CD14-positive monocyte (primary cell): Measurements from ENCODE around the gene ZC3H11A. TPM values are rescaled to one million over a fixed set of nuclear protein-coding genes. Genes with fewer than 3 reads are reported as not detected.

Experiments used
- DNase-seq, 3 donors: peaks; one replicate each; pipeline ENCODE4 v3.0.0-alpha.2; 2011 to 2022
- H2AFZ ChIP-seq: 2 replicates; pipeline ENCODE4 v1.6.0; 2012; ENCODE audit warnings: mild to moderate bottlenecking, low read depth, low read length, inconsistent platforms; ENCODE audit not compliant: insufficient read depth, poor library complexity, severe bottlenecking
- H3K27ac ChIP-seq, 2 donors: 1 replicate in 1 of 2; 2 replicates in 1 of 2; pipeline ENCODE4 v1.5.1; 2012 to 2013; ENCODE audit warnings: low read length in 2 of 2, control low read depth in 1 of 2, inconsistent platforms in 1 of 2, low read depth in 1 of 2, mild to moderate bottlenecking in 1 of 2
- H3K27me3 ChIP-seq, 2 donors: one replicate each; pipeline versions ENCODE4 v1.6.0 to v1.6.1; 2011 to 2013; ENCODE audit warnings: low read length in 2 of 2; ENCODE audit not compliant: control insufficient read depth in 2 of 2, insufficient read depth in 2 of 2
- H3K36me3 ChIP-seq, 2 donors: replicated peaks in 1 of 2; 1 replicate in 1 of 2; 2 replicates in 1 of 2; pipeline versions ENCODE4 v1.5.1 to v1.6.1; 2012 to 2013; ENCODE audit warnings: low read length in 2 of 2, control low read depth in 1 of 2, inconsistent platforms in 1 of 2, mild to moderate bottlenecking in 1 of 2; ENCODE audit not compliant: insufficient read depth in 2 of 2, control insufficient read depth in 1 of 2
- H3K4me1 ChIP-seq, 2 donors: 1 replicate in 1 of 2; 2 replicates in 1 of 2; pipeline versions ENCODE4 v1.5.1 to v1.6.1; 2012 to 2013; ENCODE audit warnings: low read length in 2 of 2, control low read depth in 1 of 2, inconsistent platforms in 1 of 2, mild to moderate bottlenecking in 1 of 2, moderate library complexity in 1 of 2; ENCODE audit not compliant: insufficient read depth in 2 of 2, control insufficient read depth in 1 of 2
- H3K4me2 ChIP-seq: replicated peaks from 2 replicates; pipeline ENCODE3; 2012; ENCODE audit warnings: low read length, moderate library complexity, mild to moderate bottlenecking; ENCODE audit not compliant: poor library complexity, severe bottlenecking; ENCODE audit errors: extremely low read depth
- H3K4me3 ChIP-seq, 3 experiments: fragments of 200-600 bp in 1 of 3; sonication (generic) in 1 of 3; replicated peaks in 1 of 3; 1 replicate in 2 of 3; 2 replicates in 1 of 3; pipeline ENCODE4 v1.5.1; 2011 to 2013; ENCODE audit warnings: low read length in 3 of 3, mild to moderate bottlenecking in 3 of 3, control low read depth in 2 of 3, low read depth in 2 of 3, inconsistent platforms in 1 of 3, moderate library complexity in 1 of 3
- H3K79me2 ChIP-seq: 2 replicates; pipeline ENCODE4 v1.6.0; 2012; ENCODE audit warnings: mild to moderate bottlenecking, control low read depth, inconsistent platforms, low read length, moderate library complexity; ENCODE audit not compliant: insufficient read depth
- H3K9ac ChIP-seq: 2 replicates; pipeline ENCODE4 v1.6.0; 2017; ENCODE audit warnings: low read length, mild to moderate bottlenecking; ENCODE audit not compliant: insufficient read depth, poor library complexity, severe bottlenecking
- H3K9me3 ChIP-seq, 2 donors: replicated peaks in 1 of 2; 1 replicate in 1 of 2; 2 replicates in 1 of 2; pipeline versions ENCODE4 v1.5.1 to v1.6.1; 2012 to 2013; ENCODE audit warnings: low read length in 2 of 2, control low read depth in 1 of 2; ENCODE audit not compliant: control insufficient read depth in 1 of 2, insufficient read depth in 1 of 2
- H4K20me1 ChIP-seq: 2 replicates; pipeline ENCODE4 v1.6.0; 2012; ENCODE audit warnings: mild to moderate bottlenecking, low read length, control low read depth, moderate library complexity; ENCODE audit not compliant: insufficient read depth
- H3K27ac Mint-ChIP-seq, 7 donors: one replicate each; pipeline ENCODE4 v1.8.0; 2020; ENCODE audit warnings: mild to moderate bottlenecking in 7 of 7, mixed read lengths in 7 of 7, moderate library complexity in 6 of 7, inconsistent platforms in 2 of 7
- H3K27me3 Mint-ChIP-seq, 3 donors: one replicate each; pipeline ENCODE4 v1.8.0; 2021 to 2022; ENCODE audit warnings: low read depth in 3 of 3, mild to moderate bottlenecking in 3 of 3, mixed read lengths in 3 of 3, moderate library complexity in 3 of 3, inconsistent platforms in 1 of 3
- H3K36me3 Mint-ChIP-seq, 2 donors: one replicate each; pipeline ENCODE4 v1.8.0; 2020; ENCODE audit warnings: mixed read lengths in 2 of 2, inconsistent platforms in 1 of 2, mild to moderate bottlenecking in 1 of 2
- H3K4me1 Mint-ChIP-seq: one replicate; pipeline ENCODE4 v1.8.0; 2020; ENCODE audit warnings: mild to moderate bottlenecking, mixed read lengths
- H3K4me3 Mint-ChIP-seq, 2 donors: one replicate each; pipeline ENCODE4 v1.8.0; 2020; ENCODE audit warnings: mild to moderate bottlenecking in 2 of 2, mixed read lengths in 2 of 2, moderate library complexity in 1 of 2
- H3K9me3 Mint-ChIP-seq, 7 donors: one replicate each; pipeline ENCODE4 v1.8.0; 2020 to 2022; ENCODE audit warnings: mixed read lengths in 7 of 7, mild to moderate bottlenecking in 6 of 7, moderate library complexity in 6 of 7, inconsistent platforms in 2 of 7
- WGBS: methylation state at CpG from one replicate; pipeline ENCODE4 v1.1.5; 2013; ENCODE audit warnings: missing lambda C conversion rate; ENCODE audit not compliant: insufficient coverage; 5-methylcytosine and 5-hydroxymethylcytosine counted together
- intact Hi-C, 2 donors: fragments of 100-400 bp; cut with micrococcal nuclease; formaldehyde crosslinking; loops; one replicate each; pipeline versions ENCODE4 v1.15.0 to v1.15.1; 2023
- polyA plus RNA-seq, 3 donors: library from polyadenylated mRNA; depleted of rRNA in 1 of 3; unstranded in 2 of 3; stranded (reverse) in 1 of 3; fragments of 300-500 nt in 2 of 3; fragments of >200 nt in 1 of 3; fragmentation: Illumina TruSeq in 2 of 3; gene quantifications; 1 replicate in 2 of 3; 2 replicates in 1 of 3; pipeline ENCODE4 v1.2.3, GENCODE V29; 2012 to 2021
- TF ChIP-seq, protein P1 (sequence below): fragments of 200-600 bp; IDR thresholded peaks from one replicate; pipeline ENCODE4 v1.8.0; 2022; ENCODE audit warnings: antibody characterized with exemption, mild to moderate bottlenecking

ZC3H11A gene
- polyA plus RNA-seq, 3 donors, result 17.8 to 59.0 (median 23.2) TPM

DNA sequence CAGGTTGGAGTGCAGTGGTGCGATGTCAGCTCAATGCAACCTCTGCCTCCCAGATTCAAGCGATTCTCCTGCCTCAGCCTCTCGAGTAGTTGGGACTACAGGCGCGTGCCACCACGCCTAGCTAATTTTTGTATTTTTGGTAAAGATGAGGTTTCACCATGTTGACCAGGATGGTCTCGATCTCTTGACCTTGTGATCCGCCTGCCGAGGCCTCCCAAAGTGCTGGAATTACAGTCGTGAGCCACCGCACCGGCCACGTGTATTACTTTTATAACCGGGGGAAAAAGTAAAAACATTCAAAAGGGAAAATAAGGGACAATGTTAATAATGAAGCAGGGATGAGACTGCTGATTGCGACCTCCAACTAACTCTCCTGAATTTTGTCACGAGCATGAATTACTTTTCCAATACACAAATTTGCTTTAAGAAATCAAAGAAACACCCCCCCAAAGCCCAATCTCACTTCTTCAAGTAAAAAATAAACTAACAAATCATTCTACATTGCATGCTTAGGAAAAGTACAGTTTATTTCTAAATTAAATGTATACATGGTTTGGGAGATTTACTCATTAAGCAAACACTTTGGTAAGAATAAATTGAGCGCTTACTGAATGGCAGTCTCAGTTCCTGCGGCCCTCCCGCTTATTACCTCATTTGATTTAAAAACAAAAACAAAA is 521 bp upstream of the ZC3H11A start:
- Histone ChIP-seq H3K9ac (peak overlapping the region; percentile 78), H3K79me2 (peaks cover 44% of the 10 kb centered on the region), H3K27me3 (no peaks in the 10 kb centered on the region), H3K27ac (peak overlapping the region; percentile 80 to 90), H3K4me2 (peak overlapping the region; percentile 75), H2AFZ (peak overlapping the region; percentile 66), H3K4me1 (peaks cover 15 to 26% of the 10 kb centered on the region in 2 donors), H3K4me3 (peak overlapping the region in 1 of 3 experiments; percentile 99), H4K20me1 (peaks cover 40% of the 10 kb centered on the region), H3K9me3 (no peaks in the 10 kb centered on the region), H3K36me3 (peaks cover 8 to 30% of the 10 kb centered on the region in 2 donors)
- 67% methylated on average over 9 of the region's 19 CpGs for WGBS
- H3K36me3 Mint-ChIP-seq, result peaks cover 18 to 19% of the 10 kb centered on the region in 2 donors
- TF ChIP-seq, protein P1, sequence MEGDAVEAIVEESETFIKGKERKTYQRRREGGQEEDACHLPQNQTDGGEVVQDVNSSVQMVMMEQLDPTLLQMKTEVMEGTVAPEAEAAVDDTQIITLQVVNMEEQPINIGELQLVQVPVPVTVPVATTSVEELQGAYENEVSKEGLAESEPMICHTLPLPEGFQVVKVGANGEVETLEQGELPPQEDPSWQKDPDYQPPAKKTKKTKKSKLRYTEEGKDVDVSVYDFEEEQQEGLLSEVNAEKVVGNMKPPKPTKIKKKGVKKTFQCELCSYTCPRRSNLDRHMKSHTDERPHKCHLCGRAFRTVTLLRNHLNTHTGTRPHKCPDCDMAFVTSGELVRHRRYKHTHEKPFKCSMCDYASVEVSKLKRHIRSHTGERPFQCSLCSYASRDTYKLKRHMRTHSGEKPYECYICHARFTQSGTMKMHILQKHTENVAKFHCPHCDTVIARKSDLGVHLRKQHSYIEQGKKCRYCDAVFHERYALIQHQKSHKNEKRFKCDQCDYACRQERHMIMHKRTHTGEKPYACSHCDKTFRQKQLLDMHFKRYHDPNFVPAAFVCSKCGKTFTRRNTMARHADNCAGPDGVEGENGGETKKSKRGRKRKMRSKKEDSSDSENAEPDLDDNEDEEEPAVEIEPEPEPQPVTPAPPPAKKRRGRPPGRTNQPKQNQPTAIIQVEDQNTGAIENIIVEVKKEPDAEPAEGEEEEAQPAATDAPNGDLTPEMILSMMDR, result no peak
- H3K9me3 Mint-ChIP-seq, result no peaks in the 10 kb centered on the region
- DNase-seq, result no peak
- intact Hi-C loops, result loop anchor here (5.0 to 10.0 kb wide), 2 partner anchors 33 to 50 kb away; no protein-coding TSS in a partner anchor
- peaks cover 0 to 2% (median 0%) of the 10 kb centered on the region in 3 donors for H3K27me3 Mint-ChIP-seq
- H3K4me1 Mint-ChIP-seq, result peaks cover 33% of the 10 kb centered on the region
- peak overlapping the region in 1 of 2 donors; percentile 99 for H3K4me3 Mint-ChIP-seq
- peak overlapping the region; percentile 95 to 100 (median 99) for H3K27ac Mint-ChIP-seq

- Mint-ChIP-seq H3K27ac (peak overlapping the region; percentile 95 to 100 (median 99)), H3K9me3 (no peaks in the 10 kb centered on the region), H3K27me3 (peaks cover 0 to 2% (median 0%) of the 10 kb centered on the region in 3 donors), H3K4me3 (peak overlapping the region; percentile 99 to 100), H3K4me1 (peaks cover 36% of the 10 kb centered on the region), H3K36me3 (peaks cover 18 to 24% of the 10 kb centered on the region in 2 donors)
- peaks cover 8 to 38% of the 10 kb centered on the region in 2 donors for H3K36me3 ChIP-seq
- peak overlapping the region; percentile 90 to 91 for H3K27ac ChIP-seq
- TF ChIP-seq, protein P1, result no peak
- DNase-seq, result peak; percentile 21 to 46 (median 36)
- peaks cover 57% of the 10 kb centered on the region for H3K79me2 ChIP-seq
- H3K9me3 ChIP-seq, result no peaks in the 10 kb centered on the region
- peaks cover 15 to 26% of the 10 kb centered on the region in 2 donors for H3K4me1 ChIP-seq
- H3K4me3 ChIP-seq, result peak overlapping the region; percentile 76 to 99 (median 99)
- H2AFZ ChIP-seq, result peak overlapping the region; percentile 69
- peak overlapping the region; percentile 78 for H3K9ac ChIP-seq
- intact Hi-C loops, result loop anchor here (5.0 to 10.0 kb wide), 2 partner anchors 34 to 51 kb away; no protein-coding TSS in a partner anchor
- H3K27me3 ChIP-seq, result no peaks in the 10 kb centered on the region
- H4K20me1 ChIP-seq, result peaks cover 53% of the 10 kb centered on the region
- H3K4me2 ChIP-seq, result peak overlapping the region; percentile 75
- 0% methylated on average over 5 of the region's 12 CpGs for WGBS
Measured at GRCh38 chr1:203796236-203796605, 798 bp downstream of the ZC3H11A start.
